C4-2B (cell line): ENCODE measurements around the gene CTDSPL.

Experiments used
- CTCF ChIP-seq: fragments of 450-650 bp; conservative IDR thresholded peaks from 2 replicates; pipeline ENCODE4 v1.5.1; 2017; ENCODE audit warnings: mild to moderate bottlenecking
- ZFX ChIP-seq: fragments of 450-650 bp; IDR thresholded peaks from 2 replicates; pipeline ENCODE4 v1.6.1; 2017

DNA sequence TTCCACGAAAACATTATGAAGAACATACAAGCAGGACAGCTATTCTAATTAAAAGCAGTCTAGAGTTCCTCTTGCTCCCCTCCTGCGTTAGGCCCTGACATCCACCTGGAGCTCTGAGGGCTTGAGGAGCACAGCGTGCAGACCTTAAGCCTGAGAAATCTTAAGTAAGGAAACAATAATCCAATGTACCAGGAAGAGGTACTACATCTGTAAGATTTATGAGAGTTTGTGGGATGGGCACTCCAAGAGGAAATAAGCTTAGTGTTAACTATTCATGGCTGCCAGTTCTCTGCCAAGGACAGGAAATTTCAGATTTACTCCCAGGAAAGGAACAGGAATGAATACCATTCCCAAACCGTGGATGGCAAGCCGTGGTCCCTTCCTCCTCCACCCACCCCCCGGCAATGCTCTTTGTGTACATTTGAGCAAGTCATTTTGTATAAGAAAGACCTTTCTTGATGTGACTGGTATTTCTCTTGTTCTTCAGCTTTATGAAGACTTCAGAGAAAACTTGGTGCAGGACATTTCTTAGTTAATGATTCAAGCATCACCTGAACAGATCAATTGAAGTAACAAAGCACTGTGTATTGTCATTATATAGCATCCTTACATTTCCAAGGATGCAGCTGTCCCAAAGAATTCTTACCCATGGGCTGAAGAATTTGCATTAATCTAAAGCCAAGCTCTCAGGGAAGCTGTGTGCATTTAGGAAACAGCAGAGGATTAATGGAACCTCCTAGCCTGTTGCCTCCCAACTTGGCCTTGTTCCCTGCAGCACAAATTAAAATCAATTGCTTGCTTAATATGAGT, 100.1 kb downstream of the CTDSPL start:
- TF ChIP-seq CTCF (no peak), ZFX (no peak)
